ENCODE measurements around the gene MGST2.

DNA sequence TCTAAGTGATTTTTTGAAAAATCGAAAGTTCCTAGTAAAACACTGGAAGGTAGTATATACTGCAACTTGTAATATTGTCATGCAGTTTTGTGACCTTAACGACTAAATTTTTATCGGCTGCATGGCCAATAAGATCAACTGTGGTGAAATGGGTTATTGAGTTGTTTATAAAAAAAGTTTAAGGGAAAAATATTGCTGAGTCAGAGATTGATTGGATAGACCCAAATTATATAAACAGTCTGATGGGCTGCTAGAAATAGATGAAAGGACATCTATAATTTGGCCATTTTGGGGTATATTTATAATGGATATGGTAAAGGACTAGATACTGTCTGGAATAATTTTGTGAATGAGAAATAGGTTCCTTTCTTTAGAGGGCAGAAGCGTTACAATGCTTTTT is 56.2 kb downstream of the MGST2 start:
- TF ChIP-seq CTCF (conservative IDR thresholded peaks at IDR 0.05; ENCODE audit: low read depth, low read length) (no peak), EZH2phosphoT487 (IDR thresholded peaks at IDR 0.05; ENCODE audit: borderline replicate concordance, low read length) (no peak)
